Measurements from ENCODE around the gene MPC1. TPM values are rescaled to one million over a fixed set of nuclear protein-coding genes. Genes with fewer than 3 reads are reported as not detected.

MPC1 gene
- total RNA-seq, 1 donor from 2014 or later: 23.8 TPM

- intact Hi-C loops (cut with DNase I): no loop called here
Observed at GRCh38 chr6:166338854-166339253, 43.9 kb downstream of the MPC1 start.

GRCh38 chr6:166336847-166337246 is 45.9 kb downstream of the MPC1 start:
- no peak for TF ChIP-seq CTCF (IDR thresholded peaks at IDR 0.05)
- intact Hi-C loops (cut with DNase I): no loop called here
- Histone ChIP-seq H3K36me3 (peaks cover 9 to 10% of the 10 kb centered on the region in 2 donors), H3K4me1 (peaks cover 12 to 17% of the 10 kb centered on the region in 2 donors), H3K27me3 (no peaks in the 10 kb centered on the region), H3K9me3 (no peaks in the 10 kb centered on the region), H3K27ac (no peak overlapping the region), H3K4me3 (no peak overlapping the region)
- no peak for DNase-seq (ENCODE audit: low spot score in 2 of 2)

More at GRCh38 chr6:166338854-166339253, 43.9 kb downstream of the MPC1 start:
- peaks cover 12 to 17% of the 10 kb centered on the region in 2 donors for H3K4me1 ChIP-seq
- no peaks in the 10 kb centered on the region for H3K9me3 ChIP-seq
- H3K27me3 ChIP-seq: no peaks in the 10 kb centered on the region
- DNase-seq (ENCODE audit: low spot score in 2 of 2): no peak
- peaks cover 9 to 10% of the 10 kb centered on the region in 2 donors for H3K36me3 ChIP-seq
- H3K4me3 ChIP-seq: no peak overlapping the region
- H3K27ac ChIP-seq: no peak overlapping the region
- no peak for TF ChIP-seq CTCF (IDR thresholded peaks at IDR 0.05)

GRCh38 chr6:166335378-166336302 is 47.1 kb downstream of the MPC1 start:
- no peak overlapping the region for H3K4me3 ChIP-seq
- intact Hi-C loops (cut with DNase I): no loop called here
- no peak for TF ChIP-seq CTCF (IDR thresholded peaks at IDR 0.05)
- H3K9me3 ChIP-seq: no peaks in the 10 kb centered on the region
- no peaks in the 10 kb centered on the region for H3K27me3 ChIP-seq
- peaks cover 9 to 10% of the 10 kb centered on the region in 2 donors for H3K36me3 ChIP-seq
- peaks cover 5 to 7% of the 10 kb centered on the region in 2 donors for H3K4me1 ChIP-seq
- DNase-seq (ENCODE audit: low spot score in 2 of 2): no peak
- H3K27ac ChIP-seq: no peak overlapping the region

GRCh38 chr6:166334878-166335277 is 47.9 kb downstream of the MPC1 start:
- H3K4me3 ChIP-seq: no peak overlapping the region
- no peak overlapping the region for H3K27ac ChIP-seq
- no peak for DNase-seq (ENCODE audit: low spot score in 2 of 2)
- intact Hi-C loops (cut with DNase I): no loop called here
- peaks cover 9 to 10% of the 10 kb centered on the region in 2 donors for H3K36me3 ChIP-seq
- TF ChIP-seq CTCF (IDR thresholded peaks at IDR 0.05): no peak
- no peaks in the 10 kb centered on the region for H3K27me3 ChIP-seq
- H3K4me1 ChIP-seq: peaks cover 0 to 2% of the 10 kb centered on the region in 2 donors
- H3K9me3 ChIP-seq: no peaks in the 10 kb centered on the region

- intact Hi-C loops (cut with DNase I): no loop called here
- Histone ChIP-seq H3K27ac (peak overlapping the region in 1 of 2 donors; percentile 4), H3K4me3 (no peak overlapping the region), H3K27me3 (no peaks in the 10 kb centered on the region), H3K9me3 (no peaks in the 10 kb centered on the region), H3K36me3 (peaks cover 9 to 10% of the 10 kb centered on the region in 2 donors), H3K4me1 (peaks cover 0 to 2% of the 10 kb centered on the region in 2 donors)
- TF ChIP-seq CTCF (IDR thresholded peaks at IDR 0.05): no peak
- DNase-seq (ENCODE audit: low spot score in 2 of 2): no peak
Observed at GRCh38 chr6:166333172-166333995, 49.4 kb downstream of the MPC1 start.

Measured in ascending aorta (tissue), 2 donors.